Gastroesophageal sphincter (tissue), 4 donors: ENCODE data around the gene ATP5ME. TPM values are rescaled to one million over a fixed set of nuclear protein-coding genes. Genes with fewer than 3 reads are reported as not detected.
A peak's percentile ranks its signal among the peaks of the same experiment; 100 is the strongest.

Experiments used
- ATAC-seq: fragments of 150-250 bp; one replicate; pipeline ENCODE4 v1.9.1; 2016; ENCODE audit warnings: mild to moderate bottlenecking, moderate library complexity
- H3K27ac ChIP-seq, 4 donors: fragments of 200-600 bp; sonication (generic) in 3 of 4; 1 replicate in 3 of 4; 2 replicates in 1 of 4; pipeline ENCODE4 v1.5.1; 2016 to 2019
- H3K27me3 ChIP-seq: fragments of 200-600 bp; sonication (generic); one replicate; pipeline ENCODE4 v1.5.1; 2019
- H3K36me3 ChIP-seq, 2 donors: fragments of 200-600 bp; sonication (generic); one replicate each; pipeline ENCODE4 v1.5.1; 2019; ENCODE audit warnings: control low read depth in 1 of 2
- H3K4me1 ChIP-seq, 3 donors: fragments of 200-600 bp; sonication (generic); 1 replicate in 2 of 3; 2 replicates in 1 of 3; pipeline ENCODE4 v1.5.1; 2016 to 2019; ENCODE audit warnings: control low read depth in 2 of 3
- H3K4me3 ChIP-seq, 2 donors: fragments of 200-600 bp; sonication (generic); one replicate each; pipeline ENCODE4 v1.5.1; 2019; ENCODE audit warnings: mild to moderate bottlenecking in 1 of 2, moderate library complexity in 1 of 2
- H3K9me3 ChIP-seq, 3 donors: fragments of 200-600 bp; sonication (generic); one replicate each; pipeline ENCODE4 v1.5.1; 2017 to 2019; ENCODE audit warnings: control low read depth in 2 of 3
- CTCF ChIP-seq, 4 experiments: fragments of 200-600 bp in 2 of 4; fragments of 450-650 bp in 2 of 4; sonication (generic) in 1 of 4; IDR thresholded peaks; one replicate each; pipeline ENCODE4 v1.5.1; 2017 to 2019; ENCODE audit warnings: antibody characterized with exemption in 4 of 4, mild to moderate bottlenecking in 2 of 4, moderate library complexity in 2 of 4
- EP300 ChIP-seq: sonication (generic); formaldehyde crosslinking; IDR thresholded peaks from one replicate; pipeline ENCODE4 v1.6.1; 2017; ENCODE audit warnings: antibody characterized with exemption, mild to moderate bottlenecking
- POLR2A ChIP-seq, 2 donors: fragments of 450-650 bp; IDR thresholded peaks; one replicate each; pipeline ENCODE4 v1.6.1; 2017; ENCODE audit warnings: antibody characterized with exemption in 2 of 2, mild to moderate bottlenecking in 2 of 2, moderate library complexity in 1 of 2
- POLR2AphosphoS5 ChIP-seq: sonication (generic); formaldehyde crosslinking; IDR thresholded peaks from one replicate; pipeline ENCODE4 v1.6.1; 2017; ENCODE audit warnings: antibody characterized with exemption
- WGBS, 2 donors: methylation state at CpG; one replicate each; pipeline ENCODE4 v1.1.5; 2018; ENCODE audit warnings: low coverage in 1 of 2; 5-methylcytosine and 5-hydroxymethylcytosine counted together
- total RNA-seq, 4 donors: library from RNA; depleted of rRNA; stranded (reverse); fragments of >200 nt; gene quantifications; one replicate each; pipeline ENCODE4 v1.1.0, GENCODE V29; 2016

Gene ATP5ME
- total RNA-seq, result 100 to 1,000 TPM in 3 of 4 donors, 10 to 100 TPM in 1; 56.9 to 116 (median 106) TPM

- WGBS, 2 donors, result no CpG with 5 or more reads among the region's 84 CpGs
- H3K27me3 ChIP-seq, result peaks cover 15% of the 10 kb centered on the region
- peak; percentile 97 for ATAC-seq
Measured at GRCh38 chr4:674172-675035, at the start of gene ATP5ME, which contains the start of gene MYL5. ATP5ME (minus strand) TSS chr4:674276; CDS start chr4:674247, 29 bp downstream. MYL5 (plus strand) TSS chr4:674542; CDS start chr4:678027, 3,485 bp downstream.

GRCh38 chr4:722851-723360 lies 48.8 kb upstream of the ATP5ME start:
- WGBS, 2 donors, result 96% methylated on average over 34 of the region's 61 CpGs; no CpG with 5 or more reads in 1 of the 2 donors
- no peak for TF ChIP-seq CTCF (IDR thresholded peaks at IDR 0.05)
- TF ChIP-seq POLR2A (IDR thresholded peaks at IDR 0.05), result no peak
- TF ChIP-seq POLR2AphosphoS5, result no peak
- Histone ChIP-seq H3K9me3 (no peaks in the 10 kb centered on the region), H3K27me3 (no peaks in the 10 kb centered on the region), H3K4me3 (no peak overlapping the region), H3K36me3 (peaks cover 0 to 24% of the 10 kb centered on the region in 2 donors), H3K27ac (no peak overlapping the region), H3K4me1 (peaks cover 0 to 52% (median 0%) of the 10 kb centered on the region in 3 donors)
- ATAC-seq, result no peak

More at GRCh38 chr4:674172-675035, at the start of gene ATP5ME, which contains the start of gene MYL5:
- Histone ChIP-seq H3K4me1 (peaks cover 0 to 29% (median 14%) of the 10 kb centered on the region in 3 donors), H3K4me3 (peak within 1 kb of the TSS; percentile 70 to 89), H3K9me3 (no peaks in the 10 kb centered on the region), H3K36me3 (peaks cover 0 to 30% of the 10 kb centered on the region in 2 donors), H3K27ac (peak within 1 kb of the TSS; percentile 74 to 99 (median 93))
- TF ChIP-seq EP300 (no peak), CTCF (IDR thresholded peaks at IDR 0.05) (peak in 3 of 4 experiments; percentile 77 to 94 (median 89)), POLR2AphosphoS5 (peak; percentile 81), POLR2A (IDR thresholded peaks at IDR 0.05) (peak; percentile 70 to 72)

GRCh38 chr4:722169-722725 lies 48.2 kb upstream of the ATP5ME start:
- Histone ChIP-seq H3K4me3 (no peak overlapping the region), H3K4me1 (peaks cover 0 to 56% (median 0%) of the 10 kb centered on the region in 3 donors)
- no peak for TF ChIP-seq POLR2AphosphoS5
- no peak for TF ChIP-seq EP300
- no peak for TF ChIP-seq POLR2A (IDR thresholded peaks at IDR 0.05)
- TF ChIP-seq CTCF (IDR thresholded peaks at IDR 0.05), result no peak

GRCh38 chr4:721261-722168 lies 47.4 kb upstream of the ATP5ME start:
- H3K4me3 ChIP-seq, result no peak overlapping the region
- no peaks in the 10 kb centered on the region for H3K27me3 ChIP-seq
- H3K36me3 ChIP-seq, result peaks cover 0 to 24% of the 10 kb centered on the region in 2 donors
- peaks cover 0 to 50% (median 0%) of the 10 kb centered on the region in 3 donors for H3K4me1 ChIP-seq
- H3K27ac ChIP-seq, result peak overlapping the region in 1 of 4 donors; percentile 2
- no peaks in the 10 kb centered on the region for H3K9me3 ChIP-seq
- 66 to 78% methylated on average over 5 to 20 of the region's 31 CpGs for WGBS, 2 donors
- peak; percentile 34 for ATAC-seq
- TF ChIP-seq POLR2AphosphoS5, result no peak
- no peak for TF ChIP-seq CTCF (IDR thresholded peaks at IDR 0.05)

More at GRCh38 chr4:722169-722725, 48.2 kb upstream of the ATP5ME start:
- no peak for ATAC-seq
- WGBS, 2 donors, result 95 to 97% methylated on average over 14 to 45 of the region's 47 CpGs
- H3K27ac ChIP-seq, result no peak overlapping the region
- H3K36me3 ChIP-seq, result peaks cover 0 to 24% of the 10 kb centered on the region in 2 donors
- no peaks in the 10 kb centered on the region for H3K27me3 ChIP-seq
- no peaks in the 10 kb centered on the region for H3K9me3 ChIP-seq
